Measurements from ENCODE around the gene ANKIB1.
A peak's percentile ranks its signal among the peaks of the same experiment; 100 is the strongest.

ANKIB1 gene

GRCh38 chr7:92422926-92423325, 177.2 kb downstream of the ANKIB1 start:
- no peak overlapping the region for H3K4me2 ChIP-seq (ENCODE audit: low read length)
- TF ChIP-seq CTCF (IDR thresholded peaks at IDR 0.05; ENCODE audit: low read depth, low read length, poor library complexity, severe bottlenecking) (no peak), EZH2phosphoT487 (IDR thresholded peaks at IDR 0.05; ENCODE audit: borderline replicate concordance, low read length) (no peak)

GRCh38 chr7:92423710-92424131, 177.9 kb downstream of the ANKIB1 start:
- Histone ChIP-seq H3K27me3 (ENCODE audit: control insufficient read depth, low read length) (0 out of 2 replicates have a peak, but pooled peaks cover 3% of the 10 kb centered on the region), H3K4me1 (ENCODE audit: control insufficient read depth, low read length) (peaks cover 16% of the 10 kb centered on the region), H3K9me2 (replicated peaks; ENCODE audit: control insufficient read depth, low read length) (no peaks in the 10 kb centered on the region), H3K36me3 (ENCODE audit: control insufficient read depth, low read length) (no peaks in the 10 kb centered on the region), H4K20me1 (ENCODE audit: control insufficient read depth, insufficient read depth, low read depth, low read length) (no peaks in the 10 kb centered on the region), H3K79me2 (ENCODE audit: control insufficient read depth, low read length) (no peaks in the 10 kb centered on the region), H3K27ac (ENCODE audit: low read depth, low read length) (no peak overlapping the region), H3K4me3 (ENCODE audit: low read length) (peak overlapping the region; percentile 78), H3K9me3 (ENCODE audit: control insufficient read depth, insufficient read depth, low read length) (no peaks in the 10 kb centered on the region), H3K4me2 (ENCODE audit: low read length) (peak overlapping the region; percentile 88), H3F3A (ENCODE audit: control insufficient read depth, insufficient read depth) (no peaks in the 10 kb centered on the region)
- TF ChIP-seq CTCF (IDR thresholded peaks at IDR 0.05; ENCODE audit: low read depth, low read length, poor library complexity, severe bottlenecking) = no peak
- TF ChIP-seq EZH2phosphoT487 (IDR thresholded peaks at IDR 0.05; ENCODE audit: borderline replicate concordance, low read length) = no peak

More at GRCh38 chr7:92422926-92423325, 177.2 kb downstream of the ANKIB1 start:
- no peaks in the 10 kb centered on the region for H3K79me2 ChIP-seq (ENCODE audit: control insufficient read depth, low read length)
- no peaks in the 10 kb centered on the region for H3K36me3 ChIP-seq (ENCODE audit: control insufficient read depth, low read length)
- peaks cover 16% of the 10 kb centered on the region for H3K4me1 ChIP-seq (ENCODE audit: control insufficient read depth, low read length)
- H3K4me3 ChIP-seq (ENCODE audit: low read length) = no peak overlapping the region
- no peaks in the 10 kb centered on the region for H3K9me3 ChIP-seq (ENCODE audit: control insufficient read depth, insufficient read depth, low read length)
- H3F3A ChIP-seq (ENCODE audit: control insufficient read depth, insufficient read depth) = no peaks in the 10 kb centered on the region
- H3K27ac ChIP-seq (ENCODE audit: low read depth, low read length) = no peak overlapping the region
- 0 out of 2 replicates have a peak, but pooled peaks cover 3% of the 10 kb centered on the region for H3K27me3 ChIP-seq (ENCODE audit: control insufficient read depth, low read length)
- no peaks in the 10 kb centered on the region for H3K9me2 ChIP-seq (replicated peaks; ENCODE audit: control insufficient read depth, low read length)
- no peaks in the 10 kb centered on the region for H4K20me1 ChIP-seq (ENCODE audit: control insufficient read depth, insufficient read depth, low read depth, low read length)

GRCh38 chr7:92425311-92425947, 179.7 kb downstream of the ANKIB1 start:
- Histone ChIP-seq H3K9me3 (ENCODE audit: control insufficient read depth, insufficient read depth, low read length) (no peaks in the 10 kb centered on the region), H3K4me3 (ENCODE audit: low read length) (no peak overlapping the region), H3K9me2 (replicated peaks; ENCODE audit: control insufficient read depth, low read length) (no peaks in the 10 kb centered on the region), H3K36me3 (ENCODE audit: control insufficient read depth, low read length) (no peaks in the 10 kb centered on the region), H4K20me1 (ENCODE audit: control insufficient read depth, insufficient read depth, low read depth, low read length) (no peaks in the 10 kb centered on the region), H3K4me1 (ENCODE audit: control insufficient read depth, low read length) (peaks cover 16% of the 10 kb centered on the region), H3K27me3 (ENCODE audit: control insufficient read depth, low read length) (0 out of 2 replicates have a peak, but pooled peaks cover 3% of the 10 kb centered on the region), H3K4me2 (ENCODE audit: low read length) (no peak overlapping the region), H3K79me2 (ENCODE audit: control insufficient read depth, low read length) (no peaks in the 10 kb centered on the region), H3F3A (ENCODE audit: control insufficient read depth, insufficient read depth) (no peaks in the 10 kb centered on the region), H3K27ac (ENCODE audit: low read depth, low read length) (no peak overlapping the region)
- TF ChIP-seq EZH2phosphoT487 (IDR thresholded peaks at IDR 0.05; ENCODE audit: borderline replicate concordance, low read length) (no peak), CTCF (IDR thresholded peaks at IDR 0.05; ENCODE audit: low read depth, low read length, poor library complexity, severe bottlenecking) (no peak)

Measured in DOHH2 (cell line).